Epithelial cell of proximal tubule (primary cell): Measurements from ENCODE around the gene UBE2E1. TPM values are rescaled to one million over a fixed set of nuclear protein-coding genes. Genes with fewer than 3 reads are reported as not detected.

Experiments used
- DNase-seq: peaks from one replicate; pipeline ENCODE4 v3.0.0-alpha.2; 2011; ENCODE audit warnings: low read depth
- H3K4me3 ChIP-seq: 2 replicates; pipeline ENCODE4 v1.5.1; 2011; ENCODE audit warnings: low read depth, mild to moderate bottlenecking, low read length
- total RNA-seq: library from RNA; depleted of rRNA; stranded (reverse); fragments of >200 nt; gene quantifications from 2 replicates; pipeline ENCODE4 v1.2.3, GENCODE V29; 2015
- TF ChIP-seq, protein P1 (sequence below): conservative IDR thresholded peaks from 2 replicates; pipeline ENCODE4 v1.5.1; 2012; ENCODE audit warnings: low read depth, mild to moderate bottlenecking, low read length

The UBE2E1 gene
- total RNA-seq, 1 donor from 2014 or later: 76.7 TPM

- no peak for DNase-seq
- TF ChIP-seq, protein P1, sequence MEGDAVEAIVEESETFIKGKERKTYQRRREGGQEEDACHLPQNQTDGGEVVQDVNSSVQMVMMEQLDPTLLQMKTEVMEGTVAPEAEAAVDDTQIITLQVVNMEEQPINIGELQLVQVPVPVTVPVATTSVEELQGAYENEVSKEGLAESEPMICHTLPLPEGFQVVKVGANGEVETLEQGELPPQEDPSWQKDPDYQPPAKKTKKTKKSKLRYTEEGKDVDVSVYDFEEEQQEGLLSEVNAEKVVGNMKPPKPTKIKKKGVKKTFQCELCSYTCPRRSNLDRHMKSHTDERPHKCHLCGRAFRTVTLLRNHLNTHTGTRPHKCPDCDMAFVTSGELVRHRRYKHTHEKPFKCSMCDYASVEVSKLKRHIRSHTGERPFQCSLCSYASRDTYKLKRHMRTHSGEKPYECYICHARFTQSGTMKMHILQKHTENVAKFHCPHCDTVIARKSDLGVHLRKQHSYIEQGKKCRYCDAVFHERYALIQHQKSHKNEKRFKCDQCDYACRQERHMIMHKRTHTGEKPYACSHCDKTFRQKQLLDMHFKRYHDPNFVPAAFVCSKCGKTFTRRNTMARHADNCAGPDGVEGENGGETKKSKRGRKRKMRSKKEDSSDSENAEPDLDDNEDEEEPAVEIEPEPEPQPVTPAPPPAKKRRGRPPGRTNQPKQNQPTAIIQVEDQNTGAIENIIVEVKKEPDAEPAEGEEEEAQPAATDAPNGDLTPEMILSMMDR: no peak
- no peak overlapping the region for H3K4me3 ChIP-seq
Observed at GRCh38 chr3:23825802-23826201, 20.0 kb downstream of the UBE2E1 start.

- DNase-seq: no peak
- no peak overlapping the region for H3K4me3 ChIP-seq
- TF ChIP-seq, protein P1: no peak
Observed at GRCh38 chr3:23826382-23827064, 20.8 kb downstream of the UBE2E1 start.

DNA sequence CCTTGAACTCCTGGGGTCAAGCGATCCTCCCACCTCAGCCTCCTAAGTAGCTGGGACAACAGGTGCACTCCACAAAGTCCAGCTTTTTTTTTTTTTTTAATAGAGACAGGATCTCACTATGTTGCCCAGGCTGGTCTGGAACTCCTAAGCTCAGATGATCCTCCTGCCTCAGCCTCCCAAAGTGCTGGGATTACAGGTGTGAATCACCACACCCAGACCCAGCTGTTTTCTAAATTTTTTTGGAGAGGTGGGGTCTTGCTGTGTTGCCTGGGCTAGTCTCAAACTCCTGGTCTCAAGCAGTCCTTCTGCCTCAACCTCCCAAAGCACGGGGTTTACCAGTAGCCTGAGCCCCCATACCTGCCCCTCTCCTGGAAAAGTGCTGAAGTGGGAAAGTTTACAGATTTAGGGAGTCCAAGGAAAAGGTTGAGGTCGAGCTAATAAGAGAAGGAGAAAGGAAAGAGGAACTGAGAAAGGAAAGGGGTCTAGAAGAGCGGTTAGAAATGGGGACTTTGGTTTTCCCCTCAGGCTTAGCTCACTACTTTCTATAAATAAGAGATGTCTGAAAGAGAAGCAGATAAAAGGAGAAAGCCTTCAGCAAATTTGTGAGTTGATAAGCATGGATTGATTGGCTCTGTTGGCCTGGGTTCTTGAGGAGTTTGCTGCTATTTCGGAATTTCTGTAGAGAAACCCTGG lies 23.6 kb downstream of the UBE2E1 start:
- no peak for DNase-seq
- TF ChIP-seq, protein P1: no peak
- H3K4me3 ChIP-seq: no peak overlapping the region

- no peak for DNase-seq
- no peak overlapping the region for H3K4me3 ChIP-seq
- TF ChIP-seq, protein P1: no peak
Observed at GRCh38 chr3:23830869-23831484, 25.2 kb downstream of the UBE2E1 start.

GRCh38 chr3:23831517-23832394 lies 26.0 kb downstream of the UBE2E1 start:
- TF ChIP-seq, protein P1: no peak
- DNase-seq: no peak
- H3K4me3 ChIP-seq: no peak overlapping the region

GRCh38 chr3:23832523-23832922 lies 26.8 kb downstream of the UBE2E1 start:
- TF ChIP-seq, protein P1: no peak
- no peak for DNase-seq

More at GRCh38 chr3:23832523-23832922, 26.8 kb downstream of the UBE2E1 start:
- no peak overlapping the region for H3K4me3 ChIP-seq
